ENCODE measurements around the gene NET1.
A peak's percentile ranks its signal among the peaks of the same experiment; 100 is the strongest.

The NET1 gene

DNA sequence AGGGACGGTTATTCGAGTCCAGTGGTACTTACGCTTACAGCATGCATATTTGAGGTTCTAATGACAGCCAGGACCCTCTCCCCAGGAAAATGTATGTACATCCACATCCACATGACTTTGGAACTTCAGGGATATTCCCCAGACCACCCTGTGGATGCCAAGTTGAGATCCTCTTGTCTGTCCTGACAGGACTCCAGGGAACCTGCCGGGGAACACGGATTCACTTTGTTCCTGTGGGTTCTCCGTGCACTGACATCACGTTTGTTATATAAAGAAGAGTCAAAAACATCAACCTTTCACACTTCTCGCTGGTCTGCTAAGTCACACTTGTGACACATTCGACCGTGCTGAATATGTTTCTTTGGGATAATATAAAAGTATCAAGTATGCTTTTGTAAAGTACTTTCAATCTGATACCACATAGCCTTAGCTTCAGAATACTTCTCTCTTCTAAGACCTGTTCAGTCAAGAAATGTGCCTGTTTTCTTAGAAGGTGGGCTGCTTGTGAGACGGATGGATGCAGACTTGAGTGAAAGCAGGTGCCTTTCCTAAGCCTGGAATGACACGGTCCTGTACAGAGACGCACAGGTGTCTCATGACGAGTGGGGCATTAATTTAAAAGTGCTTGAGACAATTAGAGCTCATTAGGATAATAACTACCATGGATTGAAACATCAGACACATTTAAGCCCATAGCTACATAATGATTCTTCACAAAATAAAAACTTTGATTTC is 48.3 kb downstream of the NET1 start:
- peak overlapping the region; percentile 31 for H3K27ac ChIP-seq

DNA sequence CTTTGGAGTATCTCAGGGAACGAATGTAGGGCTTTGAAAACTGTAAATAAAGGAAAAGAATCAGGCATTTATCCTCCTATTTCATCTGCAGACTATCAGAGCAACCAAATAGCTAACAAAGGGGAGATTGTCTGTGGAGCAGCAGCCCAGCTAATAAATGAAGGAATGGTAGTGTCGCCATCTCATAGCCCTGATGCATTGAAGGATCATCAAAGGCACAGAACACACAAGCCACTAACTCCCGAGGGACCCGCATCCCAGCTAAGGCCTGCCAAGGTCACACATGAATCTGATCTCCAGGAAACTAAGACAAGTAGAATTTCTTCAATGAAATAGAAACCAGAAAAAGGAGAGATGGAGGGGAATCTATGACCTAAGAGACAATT is 48.8 kb downstream of the NET1 start:
- H3K27ac ChIP-seq: peak overlapping the region; percentile 31
- TF ChIP-seq CTCF (conservative IDR thresholded peaks at IDR 0.05): no peak

More for the DNA sequence above, 48.3 kb downstream of the NET1 start:
- no peak for TF ChIP-seq CTCF (conservative IDR thresholded peaks at IDR 0.05)

- TF ChIP-seq CTCF (conservative IDR thresholded peaks at IDR 0.05): no peak
- H3K27ac ChIP-seq: peak overlapping the region; percentile 31
These were observed 49.8 kb downstream of the NET1 start for GRCh38 chr10:5461914-5462840.

GRCh38 chr10:5462841-5463293 is 50.5 kb downstream of the NET1 start:
- TF ChIP-seq CTCF (conservative IDR thresholded peaks at IDR 0.05): no peak
- no peak overlapping the region for H3K27ac ChIP-seq

DNA sequence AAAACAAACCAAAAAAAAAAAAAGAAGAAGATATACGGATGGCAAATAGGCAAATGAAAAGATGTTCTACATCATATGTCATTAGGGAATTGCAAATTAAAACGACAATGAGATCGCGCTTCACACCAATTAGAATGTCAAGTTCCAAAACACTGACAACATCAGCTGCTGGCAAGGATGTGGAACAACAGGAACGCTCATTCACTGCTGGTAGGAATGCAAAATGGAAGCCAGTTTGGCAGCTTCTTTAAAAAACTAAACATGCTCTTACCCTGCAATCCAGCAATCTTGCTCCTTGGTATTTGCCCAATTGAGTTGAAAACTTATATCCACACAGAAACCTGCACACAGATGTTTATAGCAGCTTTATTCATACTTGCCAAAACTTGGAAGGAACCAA is 52.2 kb downstream of the NET1 start:
- peak overlapping the region; percentile 91 for H3K27ac ChIP-seq
- TF ChIP-seq CTCF (conservative IDR thresholded peaks at IDR 0.05): no peak

DNA sequence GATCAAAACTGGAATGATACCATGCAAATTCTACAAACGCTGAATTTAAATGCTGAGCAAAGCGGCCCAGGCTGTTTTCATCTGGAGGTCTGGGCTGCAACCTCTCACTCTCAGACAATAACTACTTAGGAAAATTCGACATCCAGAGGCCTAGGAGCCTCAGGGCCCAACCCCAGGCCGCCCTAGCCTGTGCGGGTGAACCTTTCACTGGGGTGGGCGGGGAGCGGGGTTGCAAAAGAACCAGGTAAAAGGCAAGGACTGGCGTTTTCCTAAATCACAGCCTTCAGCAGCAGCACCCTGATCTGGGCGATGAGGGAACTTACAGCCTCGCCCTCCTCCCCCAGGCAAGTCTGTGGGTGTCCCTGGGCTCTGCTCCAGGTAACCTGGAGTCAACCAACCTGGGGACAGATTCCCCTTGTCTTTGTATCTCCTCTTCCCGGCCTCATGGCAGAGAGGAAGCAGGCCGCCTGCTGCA is 53.7 kb downstream of the NET1 start:
- H3K27ac ChIP-seq: peak overlapping the region; percentile 91
- TF ChIP-seq CTCF (conservative IDR thresholded peaks at IDR 0.05): no peak

Measured in VCaP (cell line).